C1 segment of cervical spinal cord (tissue), 14 donors: ENCODE data around the gene KRTAP10-10.
"Not testable (repeated sequence)": the region's sequence is repeated elsewhere in the genome, so short reads cannot be mapped to it uniquely, and the experiment has no call there.

Experiments used
- DNase-seq, 14 donors: peaks; one replicate each; lab custom pipeline; 2025; lab: John Stamatoyannopoulos, UW

Gene KRTAP10-10

DNA sequence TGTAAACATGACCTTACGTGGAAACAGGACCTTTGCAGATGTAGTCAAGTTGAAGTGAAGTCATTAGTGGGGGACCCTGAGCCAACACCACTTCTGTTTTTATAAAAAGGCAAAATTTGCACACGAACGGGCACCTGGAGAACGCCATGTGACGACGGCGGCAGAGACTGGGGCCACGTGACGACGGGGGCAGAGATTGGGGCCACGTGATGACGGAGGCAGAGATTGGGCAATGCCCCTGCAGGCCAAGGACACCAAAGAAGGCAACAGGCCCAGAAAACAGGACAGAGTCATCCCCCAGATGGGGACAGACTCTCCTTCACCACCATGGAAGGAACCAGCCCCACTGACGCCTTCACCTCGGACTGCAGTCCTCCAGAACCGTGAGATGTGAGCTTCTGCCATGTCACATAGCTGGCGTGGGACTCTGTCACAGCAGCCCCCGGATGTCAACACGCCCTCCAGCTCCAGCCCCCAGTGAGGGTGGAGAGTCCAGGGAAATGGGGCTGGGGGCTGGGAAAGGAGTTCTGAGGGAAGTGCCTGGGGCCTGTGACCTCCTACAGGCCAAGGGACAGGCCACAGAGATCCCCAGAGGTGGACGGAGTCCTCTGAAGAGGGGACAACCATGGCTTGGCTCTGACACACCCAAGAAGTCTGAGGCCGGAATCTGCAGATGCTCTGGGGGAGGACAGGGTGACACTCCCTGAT, 13.3 kb downstream of the KRTAP10-10 start:
- no peak for DNase-seq

DNA sequence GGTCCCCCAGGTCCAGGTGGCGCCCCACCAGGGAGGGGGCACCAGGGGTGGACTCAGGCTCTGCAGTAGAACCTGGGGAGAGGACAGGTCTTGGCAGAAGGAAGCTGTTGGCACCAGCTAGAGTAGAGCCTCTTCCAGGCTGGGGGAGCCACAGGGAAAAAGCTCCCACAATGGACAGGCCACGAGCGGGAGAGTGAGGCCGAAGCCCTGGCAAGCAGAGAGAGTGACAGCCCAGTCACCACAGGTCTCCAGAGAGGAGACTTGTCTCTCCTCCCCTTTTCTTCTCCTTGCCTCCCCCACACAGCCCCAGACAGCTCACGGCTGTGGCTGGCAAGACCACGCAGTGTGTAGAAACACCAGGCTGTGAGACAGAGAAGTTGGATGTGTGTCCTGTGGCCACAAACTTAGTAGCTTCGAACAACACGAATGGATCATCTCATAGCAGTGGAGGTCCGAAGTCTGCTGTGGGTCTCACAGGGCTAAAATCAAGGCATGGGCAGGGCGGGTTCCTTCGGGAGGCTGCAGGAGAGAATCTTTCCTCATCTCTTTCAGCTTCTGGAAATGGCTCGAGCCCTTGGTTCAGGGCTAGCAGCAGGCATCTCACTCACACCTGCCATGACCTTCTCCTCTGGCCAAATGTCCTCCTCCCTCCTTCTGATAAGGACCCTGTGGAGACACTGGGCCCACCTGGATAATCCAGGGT, 14.0 kb downstream of the KRTAP10-10 start:
- no peak for DNase-seq

DNA sequence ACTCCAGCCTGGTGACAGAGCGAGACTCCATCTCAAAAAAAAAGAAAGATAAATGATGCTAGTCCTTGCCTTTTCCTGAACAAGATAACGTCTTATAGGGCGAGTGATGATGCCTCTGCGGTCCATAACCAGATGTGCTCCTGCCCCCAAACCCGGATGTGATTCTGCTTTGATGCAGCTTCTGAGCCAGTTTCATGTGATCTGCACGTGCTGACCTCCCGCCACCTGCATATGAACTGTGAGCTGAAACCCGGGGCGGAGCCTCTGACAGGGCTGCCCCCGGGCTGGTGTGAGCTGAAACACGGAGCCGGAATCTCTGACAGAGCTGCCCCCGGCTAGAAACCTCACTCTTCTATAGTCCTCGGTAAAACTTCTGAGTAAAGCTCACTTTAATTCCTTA, 16.0 kb downstream of the KRTAP10-10 start:
- DNase-seq: no peak

DNA sequence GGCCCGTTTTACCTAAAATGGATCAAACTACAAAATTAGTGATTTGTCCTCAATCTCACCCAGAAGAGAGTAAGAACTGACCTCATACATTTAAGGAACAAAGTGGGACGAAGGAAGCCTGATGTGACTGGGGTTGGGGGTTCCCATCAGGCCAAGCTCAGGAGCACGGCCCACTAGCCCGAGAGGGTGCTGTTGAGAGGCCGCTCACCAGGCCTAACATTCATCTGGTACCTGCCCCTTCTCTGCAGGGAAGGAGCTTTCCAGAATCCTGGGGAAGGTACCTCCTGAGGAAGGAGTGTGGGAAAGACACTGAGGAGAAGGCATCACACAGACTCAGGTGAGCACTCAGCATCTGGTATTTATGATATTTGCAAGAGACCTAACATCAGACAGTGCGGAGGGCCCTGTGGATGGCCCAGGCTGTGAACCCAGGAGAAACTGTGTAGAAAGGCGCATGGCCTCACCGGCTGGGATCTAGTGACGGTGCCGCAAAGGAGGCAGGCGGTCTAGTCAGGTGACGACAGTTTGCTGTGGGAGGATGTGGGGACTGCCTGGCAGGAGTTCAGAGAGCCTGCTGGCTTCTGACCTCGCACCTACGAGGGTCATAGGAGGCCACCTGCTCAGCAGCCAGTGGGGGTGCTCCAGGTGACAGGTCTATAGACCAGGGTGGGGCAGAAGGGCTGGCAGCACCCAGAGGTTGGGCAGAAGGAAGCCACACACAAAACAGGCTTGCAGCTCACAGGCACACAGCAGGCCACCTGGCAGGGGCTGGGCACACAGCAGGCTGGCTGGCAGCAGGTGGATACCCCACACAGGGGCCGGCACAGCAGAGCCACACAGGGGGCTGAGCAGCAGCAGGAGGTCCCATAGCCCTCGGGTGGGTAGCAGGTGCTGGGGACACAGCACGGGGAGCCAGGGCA, 16.8 kb downstream of the KRTAP10-10 start:
- DNase-seq: no peak

DNA sequence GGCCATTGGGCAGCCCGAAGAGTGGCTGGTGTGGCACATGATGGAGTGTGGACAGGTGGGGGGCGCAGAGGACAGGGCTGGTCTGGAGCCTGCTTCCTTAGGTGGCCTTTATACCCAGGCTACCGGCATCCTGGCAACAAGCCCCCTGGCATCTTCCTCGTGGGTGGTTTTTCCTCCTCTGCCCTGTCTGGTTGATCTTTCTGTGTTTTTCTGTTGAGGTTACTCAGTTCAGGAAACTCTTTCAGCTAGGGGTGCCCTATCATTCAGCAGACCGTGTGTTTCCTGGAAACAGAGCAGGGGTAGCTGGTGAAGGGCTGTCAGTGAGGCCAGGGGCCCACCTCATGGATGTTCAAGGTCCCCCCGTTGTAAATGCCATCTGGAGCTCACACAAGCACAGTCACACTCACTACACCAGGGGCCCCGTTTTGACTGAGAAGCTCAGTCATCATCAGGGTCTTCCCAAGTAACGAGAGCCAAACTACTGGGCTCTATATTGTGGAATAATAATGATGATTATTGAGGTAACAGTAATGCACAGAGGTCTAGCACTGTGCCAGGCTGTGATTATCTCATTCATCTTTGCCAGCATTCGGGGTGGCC, 17.5 kb downstream of the KRTAP10-10 start, which contains the start of gene KRTAP12-4:
Gene KRTAP12-4 (minus strand): TSS at position 84 of the 600 bp plus-strand sequence. CDS start 45 bp downstream, at position 39.
- DNase-seq: no peak

DNA sequence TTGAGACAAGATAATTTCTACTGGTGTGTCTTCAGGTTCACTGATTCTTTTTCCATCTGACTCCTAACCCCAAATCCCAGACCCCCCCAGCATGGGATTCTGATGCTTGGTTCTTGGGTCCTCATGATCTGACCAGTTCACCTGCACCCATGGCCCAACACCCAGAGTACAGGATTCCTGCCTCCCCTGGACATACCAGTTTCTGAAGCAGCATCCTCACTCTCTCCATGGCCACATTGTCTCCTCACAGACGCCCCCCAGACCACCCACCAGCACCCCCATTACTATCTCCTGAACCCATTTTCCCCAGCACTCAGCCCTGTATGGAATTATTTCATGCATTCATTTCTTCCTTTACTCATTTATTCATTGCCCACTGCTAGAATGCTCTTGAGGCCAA, 19.7 kb downstream of the KRTAP10-10 start:
- DNase-seq: no peak

DNA sequence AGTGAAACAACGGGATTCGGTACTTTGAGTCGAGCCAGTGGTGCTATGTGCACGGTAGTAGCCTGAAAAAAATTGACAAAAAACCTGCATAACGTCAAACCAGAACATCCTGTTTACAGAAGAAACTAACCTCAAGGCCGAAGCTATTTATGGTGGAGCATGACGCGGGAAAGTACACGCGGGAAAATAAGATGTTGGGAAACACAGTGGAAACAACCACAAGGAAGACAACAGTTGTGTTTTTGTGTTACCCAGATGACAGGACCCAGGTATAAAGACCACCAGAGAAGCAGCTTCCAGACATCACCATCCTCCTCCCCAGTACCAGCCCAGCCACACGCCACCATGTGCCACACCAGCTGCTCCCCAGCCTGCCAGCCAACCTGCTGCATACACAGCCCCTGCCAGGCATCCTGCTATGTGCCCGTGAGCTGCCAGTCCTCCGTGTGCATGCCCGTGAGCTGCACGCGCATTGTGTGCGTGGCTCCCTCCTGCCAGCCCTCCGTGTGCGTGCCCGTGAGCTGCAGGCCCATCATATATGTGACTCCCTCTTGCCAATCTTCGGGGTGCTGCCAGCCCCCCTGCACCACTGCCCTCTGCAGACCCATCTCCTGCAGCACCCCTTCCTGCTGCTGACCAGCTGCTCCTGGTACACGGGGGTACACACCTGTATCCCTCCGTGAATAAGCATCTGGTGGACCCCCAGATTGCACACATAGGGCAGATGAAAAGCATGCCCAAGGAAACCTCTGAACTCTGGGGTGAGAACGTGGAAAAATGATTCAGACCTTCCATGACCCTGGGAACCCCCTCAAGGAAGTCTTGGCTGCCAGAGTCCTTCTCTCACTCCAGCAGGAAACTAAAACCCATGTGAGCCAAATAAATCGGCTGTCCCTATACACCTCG, 20.7 kb downstream of the KRTAP10-10 start, which contains the start of gene KRTAP12-3:
Gene KRTAP12-3 (plus strand): TSS at position 298 of the 906 bp plus-strand sequence. CDS start 48 bp downstream, at position 346.
- no peak for DNase-seq

DNA sequence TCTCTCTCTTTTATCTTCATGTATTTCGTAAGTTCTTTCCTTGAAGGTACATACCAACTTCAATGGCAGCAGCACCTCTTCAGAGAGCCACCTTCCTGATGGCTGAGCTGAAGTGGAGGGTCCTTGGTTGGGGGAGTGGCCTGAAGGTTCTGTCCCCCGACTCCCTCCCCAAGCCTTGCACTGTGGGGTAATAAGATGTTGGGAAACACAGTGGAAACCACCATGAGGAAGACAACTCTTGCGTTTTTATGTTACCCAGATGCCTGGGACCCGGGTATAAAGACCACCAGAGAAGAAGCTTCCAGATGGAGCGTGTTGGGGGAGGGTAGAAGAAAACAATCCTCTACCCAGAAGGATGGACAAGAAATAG, 21.4 kb downstream of the KRTAP10-10 start:
- no peak for DNase-seq

DNA sequence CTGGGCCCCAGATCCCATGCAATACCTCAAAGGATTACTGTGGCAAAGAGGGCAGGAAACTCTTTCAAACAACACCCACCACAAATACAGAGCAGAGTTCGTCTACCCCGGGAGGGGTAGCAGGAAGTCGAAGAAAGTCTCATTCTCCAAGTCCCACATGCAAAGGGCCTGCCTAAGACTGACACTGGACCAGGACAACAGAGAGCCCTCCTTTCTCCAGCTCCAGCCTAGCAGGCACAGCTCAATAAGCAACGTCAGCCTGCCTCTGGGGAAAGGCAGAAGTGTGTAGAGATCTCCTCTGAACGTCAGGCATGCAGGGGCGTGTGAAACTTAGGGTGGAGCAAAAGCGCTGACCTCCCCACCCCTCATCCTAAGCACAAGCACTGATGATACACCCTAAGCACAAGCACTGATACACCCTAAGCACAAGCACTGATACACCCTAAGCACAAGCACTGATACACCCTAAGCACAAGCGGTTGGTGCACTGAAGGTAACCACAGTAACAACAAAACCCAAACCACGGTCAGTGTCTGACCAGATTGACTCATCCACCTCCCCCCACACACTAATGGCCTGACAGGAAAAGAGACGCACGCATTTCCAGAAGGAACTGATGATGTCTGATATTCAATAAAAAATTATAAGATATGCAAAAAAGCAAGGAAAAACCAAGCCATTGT, 21.9 kb downstream of the KRTAP10-10 start:
- DNase-seq: no peak

DNA sequence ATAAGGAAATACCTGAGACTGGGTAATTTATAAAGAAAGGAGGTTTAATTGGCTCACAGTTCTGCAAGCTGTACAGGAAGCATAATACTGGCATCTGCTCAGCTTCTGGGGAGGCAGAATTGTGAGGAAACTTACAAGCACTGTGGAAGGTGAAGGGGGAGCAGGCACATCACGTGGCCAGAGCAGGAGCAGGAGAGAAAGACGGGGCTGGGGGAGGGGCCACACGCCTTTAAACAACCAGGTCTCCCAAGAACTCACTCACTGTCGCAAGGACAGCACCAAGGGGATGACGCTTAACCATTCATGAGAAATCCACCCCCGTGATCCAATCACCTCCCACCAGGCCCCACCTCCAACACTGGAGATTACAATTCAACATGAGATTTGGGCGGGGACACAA, 24.4 kb downstream of the KRTAP10-10 start:
- not testable (repeated sequence) for DNase-seq

DNA sequence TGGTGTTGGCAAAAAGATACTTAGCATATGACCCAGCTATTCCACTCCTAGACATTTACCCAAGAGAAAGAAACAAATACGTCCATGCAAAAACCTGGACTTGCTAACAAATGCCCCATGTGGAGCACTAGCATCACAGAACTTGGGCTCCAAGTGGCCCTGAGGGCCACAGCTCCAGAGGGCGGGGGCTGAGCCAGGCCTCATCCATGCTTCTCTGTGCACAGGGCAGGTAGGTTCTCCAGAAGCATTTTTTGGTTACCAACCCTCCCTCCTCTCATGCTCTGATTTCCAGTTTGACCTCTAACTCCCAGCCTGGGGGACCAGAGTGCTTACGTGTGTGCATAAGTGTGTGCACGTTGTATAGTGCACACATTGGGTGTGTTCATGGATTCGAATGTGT, 27.5 kb downstream of the KRTAP10-10 start:
- no peak for DNase-seq

DNA sequence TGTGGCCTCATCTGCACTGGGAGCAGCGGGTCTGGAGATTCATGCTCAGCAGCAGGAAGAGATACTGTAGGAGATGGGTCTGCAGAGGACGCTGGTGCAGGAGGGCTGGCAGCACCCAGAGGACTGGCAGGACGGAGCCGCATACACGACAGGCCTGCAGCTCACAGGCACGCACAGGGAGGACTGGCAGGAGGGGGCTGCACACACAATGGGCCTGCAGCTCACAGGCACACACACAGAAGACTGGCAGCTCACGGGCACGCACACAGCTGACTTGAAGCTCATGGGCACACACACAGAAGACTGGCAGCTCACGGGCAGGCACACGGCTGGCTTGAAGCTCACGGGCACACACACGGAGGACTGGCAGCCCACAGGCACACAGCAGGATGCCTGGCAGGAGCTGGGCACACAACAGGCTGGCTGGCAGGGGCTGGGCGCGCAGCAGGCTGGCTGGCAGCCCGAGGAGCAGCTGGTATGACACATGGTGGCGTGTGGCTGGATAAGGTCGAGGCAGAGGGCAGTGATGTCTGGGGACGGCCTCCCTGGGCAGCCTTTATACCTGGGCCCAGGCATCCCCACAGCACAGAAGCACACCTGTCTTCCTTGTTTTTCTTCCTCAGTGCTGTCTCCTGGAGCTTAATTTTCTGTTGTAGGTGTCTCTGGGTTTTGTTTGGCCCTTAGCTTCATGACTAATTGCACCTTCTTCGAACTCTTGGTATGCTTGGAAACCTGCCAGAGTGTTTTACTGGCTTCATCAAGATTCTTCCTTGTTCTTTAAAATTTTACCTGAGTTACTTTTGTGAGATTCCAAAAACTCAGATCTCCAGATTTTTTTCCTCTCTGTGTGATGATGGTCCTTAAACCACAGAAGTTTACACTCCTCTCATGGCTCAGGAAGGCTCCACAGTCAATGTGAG, 29.5 kb downstream of the KRTAP10-10 start, which contains the start of gene KRTAP12-2:
Gene KRTAP12-2 (minus strand): TSS at position 527 of the 920 bp plus-strand sequence. CDS start 41 bp downstream, at position 486.
- DNase-seq: no peak

DNA sequence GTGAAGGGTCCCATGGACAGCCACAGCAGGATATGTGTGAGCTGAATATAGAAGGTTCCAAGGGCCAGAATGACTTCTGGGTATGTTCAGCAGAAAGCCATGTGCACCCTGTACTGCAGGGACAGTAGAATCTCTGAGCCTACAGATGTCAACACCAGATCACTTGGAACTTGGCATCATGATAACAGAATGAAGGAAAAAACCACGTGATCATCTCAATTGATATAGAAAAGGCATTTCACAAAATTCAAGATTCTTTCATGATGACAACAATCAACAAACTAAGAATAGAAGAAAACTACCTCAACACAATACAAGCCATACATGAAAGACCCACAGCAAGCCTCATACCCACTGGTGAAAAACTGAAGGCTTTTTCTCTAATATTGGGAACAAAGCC, 30.5 kb downstream of the KRTAP10-10 start:
- no peak for DNase-seq

DNA sequence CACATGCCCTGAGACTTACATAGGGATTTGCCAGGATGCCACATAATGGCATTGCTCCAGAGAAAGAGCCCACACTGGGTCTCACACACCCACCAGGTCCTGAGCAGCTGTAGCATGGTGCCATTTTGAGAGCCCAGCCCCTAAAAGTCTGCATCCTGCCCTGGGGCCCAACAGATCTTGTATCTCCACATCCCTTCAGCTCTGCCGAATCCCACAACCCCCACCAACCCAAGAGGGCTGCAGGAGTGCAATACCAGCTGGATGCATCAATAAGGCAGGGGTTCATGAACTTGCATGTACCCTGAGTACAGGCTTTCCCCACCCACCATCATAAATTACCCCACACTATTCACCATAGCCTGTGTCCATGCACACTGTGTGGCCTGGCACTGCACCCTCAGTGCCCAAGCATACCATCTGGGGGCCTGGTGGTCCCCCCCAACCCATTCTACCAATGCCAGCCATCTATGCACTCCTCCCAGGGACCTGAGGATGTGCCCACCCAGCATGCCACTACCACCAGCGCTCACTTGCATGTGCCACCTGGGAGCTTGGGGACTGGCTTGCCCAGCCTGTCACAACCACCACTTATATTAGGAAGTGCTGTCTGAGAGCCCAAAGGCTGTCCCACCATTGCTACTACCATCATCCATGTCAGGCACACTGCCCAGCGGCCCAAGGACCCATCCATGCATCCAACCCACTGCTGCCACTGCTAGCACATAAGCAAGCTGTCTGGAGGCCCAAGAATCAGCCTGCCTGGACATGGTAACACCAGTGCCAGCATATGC, 33.7 kb downstream of the KRTAP10-10 start:
- no peak for DNase-seq

DNA sequence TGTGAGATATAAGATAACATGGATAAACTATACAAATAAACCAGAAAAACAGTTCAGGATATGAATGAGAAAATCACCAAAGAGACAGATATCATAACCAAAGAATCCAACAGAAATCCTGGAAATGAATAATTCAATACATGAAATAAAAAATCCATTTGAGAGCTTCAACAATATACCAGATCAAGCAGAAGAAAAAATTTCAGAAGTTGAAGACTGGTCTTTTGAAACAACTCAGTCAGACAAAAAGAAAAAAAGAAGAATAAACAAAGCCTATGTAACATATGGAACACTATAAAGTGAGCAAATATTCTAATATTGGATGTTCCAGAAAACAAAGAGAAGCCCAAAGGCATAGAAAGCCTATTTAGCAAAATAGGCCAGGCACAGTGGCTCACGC, 34.8 kb downstream of the KRTAP10-10 start:
- DNase-seq: no peak

DNA sequence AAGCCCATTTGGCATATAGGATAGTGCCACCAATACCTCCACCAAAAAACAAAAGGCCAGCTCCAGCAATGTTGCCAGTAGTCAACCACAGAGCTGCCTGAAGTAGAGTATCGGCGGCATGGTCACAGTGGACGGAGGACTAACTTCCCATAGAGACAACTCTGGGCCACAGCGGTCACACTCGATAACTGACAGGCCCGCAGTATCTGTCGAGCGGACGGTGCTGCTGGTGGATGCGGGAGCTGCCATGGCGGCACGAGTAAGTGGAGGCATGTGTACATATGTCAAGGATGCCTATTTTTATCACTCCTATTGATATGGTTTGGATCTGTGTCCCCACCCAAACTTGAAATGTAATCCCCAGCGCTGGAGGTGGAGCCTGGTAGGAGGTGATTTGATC, 40.7 kb downstream of the KRTAP10-10 start:
- DNase-seq: no peak

DNA sequence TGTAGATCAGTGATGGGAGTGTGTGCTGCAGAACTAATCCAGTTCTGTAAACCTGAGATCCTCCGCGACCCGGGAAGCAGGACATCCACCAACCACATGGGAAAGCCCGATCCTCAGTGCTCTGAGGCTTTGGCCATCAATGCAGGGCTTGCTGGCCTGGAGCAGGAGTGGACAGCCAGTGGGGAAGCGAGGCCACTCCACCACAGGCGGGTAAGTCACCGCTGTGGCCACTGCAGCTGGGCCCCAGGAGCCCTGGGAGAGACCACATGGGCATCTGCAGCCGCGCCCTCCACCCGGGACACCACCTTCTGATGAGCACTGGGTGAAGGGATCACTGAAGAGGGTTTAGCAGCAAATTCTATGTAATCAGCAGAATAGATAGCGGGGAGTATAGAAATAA, 44.0 kb downstream of the KRTAP10-10 start:
- DNase-seq: no peak
